GM21529 (cell line): ENCODE measurements around the gene CIRBP.
"Not testable (repeated sequence)": the region's sequence is repeated elsewhere in the genome, so short reads cannot be mapped to it uniquely, and the experiment has no call there.

Experiments
- ATAC-seq: cut with Tn5 transposase; IDR thresholded peaks from one replicate; pipeline ENCODE4 v1.9.1; 2021; ENCODE audit not compliant: unreplicated experiment

CIRBP gene

GRCh38 chr19:1307755-1308303, 38.7 kb downstream of the CIRBP start:
- no peak for ATAC-seq

GRCh38 chr19:1308718-1309117, 39.6 kb downstream of the CIRBP start:
- no peak for ATAC-seq

- no peak for ATAC-seq
Measured at GRCh38 chr19:1309977-1310852, 41.1 kb downstream of the CIRBP start.

- no peak for ATAC-seq
Measured at GRCh38 chr19:1310853-1311180, 41.7 kb downstream of the CIRBP start.

GRCh38 chr19:1311543-1312091, 42.5 kb downstream of the CIRBP start:
- ATAC-seq, result no peak

GRCh38 chr19:1312767-1313694, 43.9 kb downstream of the CIRBP start:
- ATAC-seq, result no peak

GRCh38 chr19:1313695-1314613, 44.8 kb downstream of the CIRBP start:
- ATAC-seq, result no peak

- no peak for ATAC-seq
Measured at GRCh38 chr19:1315470-1316166, 46.5 kb downstream of the CIRBP start.

GRCh38 chr19:1316466-1316865, 47.3 kb downstream of the CIRBP start:
- no peak for ATAC-seq

- ATAC-seq, result no peak
Measured at GRCh38 chr19:1317274-1318003, 48.3 kb downstream of the CIRBP start.

GRCh38 chr19:1318678-1319471, 49.7 kb downstream of the CIRBP start:
- no peak for ATAC-seq

- not testable (repeated sequence) for ATAC-seq
Measured at GRCh38 chr19:1320282-1320650, 51.1 kb downstream of the CIRBP start.

GRCh38 chr19:1321539-1321938, 52.4 kb downstream of the CIRBP start:
- ATAC-seq, result no peak

GRCh38 chr19:1322198-1322981, 53.3 kb downstream of the CIRBP start:
- ATAC-seq, result no peak

- ATAC-seq, result no peak
Measured at GRCh38 chr19:1324249-1324805, 55.2 kb downstream of the CIRBP start.
